HepG2 (cell line): ENCODE results near the gene OBSL1. TPM values are rescaled to one million over a fixed set of nuclear protein-coding genes. Genes with fewer than 3 reads are reported as not detected.
A peak's percentile ranks its signal among the peaks of the same experiment; 100 is the strongest.

ENCODE experiments used
- AKAP8 ChIP-seq: sonication (generic); formaldehyde crosslinking; IDR thresholded peaks from 2 replicates; pipeline ENCODE4 v1.5.1; 2020; ENCODE audit warnings: mild to moderate bottlenecking, missing genetic modification reagents
- CENPX ChIP-seq: sonication (generic); formaldehyde crosslinking; IDR thresholded peaks from 2 replicates; pipeline ENCODE4 v1.9.0; 2021; ENCODE audit warnings: mild to moderate bottlenecking, missing genetic modification reagents, moderate library complexity
- ETV5 ChIP-seq: IDR thresholded peaks from 2 replicates; pipeline ENCODE4 v1.6.1; 2018; ENCODE audit warnings: missing biosample characterization, missing genetic modification reagents, inconsistent platforms, borderline replicate concordance
- KLF11 ChIP-seq: IDR thresholded peaks from 2 replicates; pipeline ENCODE4 v1.6.1; 2016; ENCODE audit warnings: missing compliant biosample characterization
- MTA1 ChIP-seq: sonication (generic); formaldehyde crosslinking; IDR thresholded peaks from 2 replicates; pipeline ENCODE4 v1.4.0; 2020; ENCODE audit warnings: missing genetic modification reagents, mild to moderate bottlenecking, borderline replicate concordance
- MZF1 ChIP-seq: sonication (generic); formaldehyde crosslinking; IDR thresholded peaks from 2 replicates; pipeline ENCODE4 v1.8.1; 2023; ENCODE audit warnings: mild to moderate bottlenecking, missing genetic modification reagents, borderline replicate concordance
- PAX8 ChIP-seq: sonication (generic); formaldehyde crosslinking; IDR thresholded peaks from 2 replicates; pipeline ENCODE4 v1.8.0; 2022; ENCODE audit warnings: mild to moderate bottlenecking, missing genetic modification reagents, borderline replicate concordance
- SRY ChIP-seq: sonication (generic); formaldehyde crosslinking; IDR thresholded peaks from 2 replicates; pipeline ENCODE4 v1.8.0; 2022; ENCODE audit warnings: mild to moderate bottlenecking, missing genetic modification reagents
- TGIF2 ChIP-seq: IDR thresholded peaks from 2 replicates; pipeline ENCODE4 v1.6.1; 2016; ENCODE audit warnings: control low read depth, missing compliant biosample characterization
- WIZ ChIP-seq: sonication (generic); formaldehyde crosslinking; IDR thresholded peaks from 2 replicates; pipeline ENCODE4 v1.5.1; 2020; ENCODE audit warnings: mild to moderate bottlenecking, missing genetic modification reagents
- ZFP90 ChIP-seq: sonication (generic); formaldehyde crosslinking; IDR thresholded peaks from 2 replicates; pipeline ENCODE4 v1.8.0; 2022; ENCODE audit warnings: missing genetic modification reagents, mild to moderate bottlenecking, inconsistent platforms, borderline replicate concordance
- ZNF34 ChIP-seq: sonication (generic); formaldehyde crosslinking; IDR thresholded peaks from 2 replicates; pipeline ENCODE4 v1.4.0; 2020; ENCODE audit warnings: mild to moderate bottlenecking, missing genetic modification reagents, borderline replicate concordance
- ZNF670 ChIP-seq: sonication (generic); formaldehyde crosslinking; IDR thresholded peaks from 2 replicates; pipeline ENCODE4 v1.8.0; 2022; ENCODE audit warnings: mild to moderate bottlenecking, missing genetic modification reagents, borderline replicate concordance
- ZNF724P ChIP-seq: sonication (generic); formaldehyde crosslinking; IDR thresholded peaks from 2 replicates; pipeline ENCODE4 v1.8.0; 2022; ENCODE audit warnings: missing genetic modification reagents, borderline replicate concordance
- polyA plus RNA-seq, 8 experiments: library from polyadenylated mRNA; depleted of rRNA in 3 of 8; stranded (reverse) in 7 of 8; unstranded in 1 of 8; fragments of >200 nt; fragmentation: Illumina TruSeq in 4 of 8; extraction: Trizol in 4 of 8; gene quantifications; 2 replicates each; pipeline versions ENCODE4 v1.2.1 to v1.2.3, GENCODE V29; 2011 to 2016; ENCODE audit warnings: low read depth in 4 of 8, missing spikeins in 1 of 8, mixed read lengths in 1 of 8; ENCODE audit not compliant: insufficient read depth in 1 of 8
- total RNA-seq, 5 experiments: library from RNA; depleted of rRNA; stranded (reverse); fragments of >200 nt; fragmentation: Illumina TruSeq; extraction: Trizol; gene quantifications; 2 replicates each; pipeline ENCODE4 v1.2.3, GENCODE V29; 2016; ENCODE audit warnings: low read depth in 1 of 5
- TF ChIP-seq, protein P1 (sequence below): IDR thresholded peaks from 2 replicates; pipeline ENCODE4 v1.6.1; 2016; ENCODE audit warnings: missing compliant biosample characterization, missing genetic modification reagents, borderline replicate concordance
- TF ChIP-seq, protein P2 (sequence below): sonication (generic); formaldehyde crosslinking; IDR thresholded peaks from 2 replicates; pipeline ENCODE4 v1.8.1; 2023; ENCODE audit warnings: mild to moderate bottlenecking, inconsistent platforms, moderate library complexity, missing genetic modification reagents, borderline replicate concordance
- TF ChIP-seq, protein P3 (sequence below): sonication (generic); formaldehyde crosslinking; IDR thresholded peaks from 2 replicates; pipeline ENCODE4 v1.4.0; 2020; ENCODE audit warnings: mild to moderate bottlenecking, low read depth, missing genetic modification reagents
- TF ChIP-seq, protein P4 (sequence below): sonication (generic); formaldehyde crosslinking; IDR thresholded peaks from 2 replicates; pipeline ENCODE4 v1.5.0; 2020; ENCODE audit warnings: mild to moderate bottlenecking, missing genetic modification reagents
- TF ChIP-seq, protein P5 (sequence below): sonication (generic); formaldehyde crosslinking; IDR thresholded peaks from 2 replicates; pipeline ENCODE4 v1.5.1; 2020; ENCODE audit warnings: missing genetic modification reagents, mild to moderate bottlenecking, borderline replicate concordance
- TF ChIP-seq, protein P6 (sequence below): sonication (generic); formaldehyde crosslinking; IDR thresholded peaks from 2 replicates; pipeline ENCODE4 v1.4.0; 2020; ENCODE audit warnings: mild to moderate bottlenecking, missing genetic modification reagents

OBSL1 gene
- total and polyA plus RNA-seq, 2 of the 13 experiments (the other 11 are each of a cell fraction or from before 2014, with no cell fraction given) = 86.7 to 218 TPM

DNA sequence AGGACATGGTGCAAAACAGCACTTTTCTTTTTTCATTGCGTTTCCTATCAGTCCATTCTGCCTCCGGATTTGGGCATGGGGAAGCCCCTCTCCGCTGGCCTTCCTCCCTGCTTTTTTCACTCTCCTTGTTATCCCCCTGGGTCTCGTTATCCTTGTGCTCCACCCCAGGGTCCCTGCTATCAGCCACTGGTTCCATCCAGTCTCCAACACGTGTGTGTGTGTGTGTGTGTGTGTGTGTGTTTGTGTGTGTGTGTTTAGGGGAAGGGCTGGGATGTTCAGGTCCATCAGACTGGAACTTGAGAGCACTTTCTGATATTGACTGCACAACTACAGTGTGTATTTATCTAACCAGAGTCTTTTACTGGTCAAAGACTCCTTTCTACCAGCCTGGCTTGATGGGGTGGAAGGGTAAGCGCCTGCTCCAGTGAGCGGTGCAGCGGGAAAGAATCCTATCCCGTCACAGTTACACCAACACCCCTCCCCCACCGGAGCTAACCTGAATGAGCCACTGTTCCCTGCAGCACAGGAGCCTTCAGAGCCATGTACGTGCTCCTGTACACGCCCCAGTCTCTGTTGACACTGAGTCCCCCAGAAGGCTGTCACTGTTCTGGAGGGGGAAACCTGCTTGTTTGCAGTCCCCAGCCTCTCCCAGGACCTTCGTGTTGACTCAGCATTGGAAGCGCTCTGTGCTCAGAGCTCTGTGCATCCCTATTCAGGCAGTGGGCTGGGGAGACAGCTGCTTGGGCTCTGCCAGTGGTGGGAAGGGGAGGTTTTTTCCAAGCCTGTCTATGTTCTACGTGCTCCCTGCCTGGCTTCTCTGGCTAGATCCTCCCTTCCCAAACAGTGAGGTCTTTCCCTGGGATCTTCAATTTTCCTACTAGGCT, 5.4 kb upstream of the OBSL1 start (continued):
- TF ChIP-seq, protein P1, sequence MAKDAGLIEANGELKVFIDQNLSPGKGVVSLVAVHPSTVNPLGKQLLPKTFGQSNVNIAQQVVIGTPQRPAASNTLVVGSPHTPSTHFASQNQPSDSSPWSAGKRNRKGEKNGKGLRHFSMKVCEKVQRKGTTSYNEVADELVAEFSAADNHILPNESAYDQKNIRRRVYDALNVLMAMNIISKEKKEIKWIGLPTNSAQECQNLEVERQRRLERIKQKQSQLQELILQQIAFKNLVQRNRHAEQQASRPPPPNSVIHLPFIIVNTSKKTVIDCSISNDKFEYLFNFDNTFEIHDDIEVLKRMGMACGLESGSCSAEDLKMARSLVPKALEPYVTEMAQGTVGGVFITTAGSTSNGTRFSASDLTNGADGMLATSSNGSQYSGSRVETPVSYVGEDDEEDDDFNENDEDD (CRISPR knock-in tag) = peak; percentile 84
- TF ChIP-seq PAX8 (CRISPR knock-in tag) (no peak), CENPX (no peak), ZNF34 (0 out of 2 replicates have a peak, but pooled peaks have one; percentile 92), ETV5 (CRISPR knock-in tag) (peak; percentile 93), ZNF670 (CRISPR knock-in tag) (peak; percentile 99), ZFP90 (CRISPR knock-in tag) (peak; percentile 64), AKAP8 (peak; percentile 42; the same call in 1 of the 2 replicates), MTA1 (CRISPR knock-in tag) (peak; percentile 99), ZNF724P (CRISPR knock-in tag) (0 out of 2 replicates have a peak, but pooled peaks have one; percentile 80), KLF11 (CRISPR knock-in tag) (peak; percentile 90), WIZ (CRISPR knock-in tag) (no peak), SRY (CRISPR knock-in tag) (peak; percentile 54), TGIF2 (CRISPR knock-in tag) (peak; percentile 94), MZF1 (CRISPR knock-in tag) (peak; percentile 48; the same call in 1 of the 2 replicates)
- TF ChIP-seq, protein P2, sequence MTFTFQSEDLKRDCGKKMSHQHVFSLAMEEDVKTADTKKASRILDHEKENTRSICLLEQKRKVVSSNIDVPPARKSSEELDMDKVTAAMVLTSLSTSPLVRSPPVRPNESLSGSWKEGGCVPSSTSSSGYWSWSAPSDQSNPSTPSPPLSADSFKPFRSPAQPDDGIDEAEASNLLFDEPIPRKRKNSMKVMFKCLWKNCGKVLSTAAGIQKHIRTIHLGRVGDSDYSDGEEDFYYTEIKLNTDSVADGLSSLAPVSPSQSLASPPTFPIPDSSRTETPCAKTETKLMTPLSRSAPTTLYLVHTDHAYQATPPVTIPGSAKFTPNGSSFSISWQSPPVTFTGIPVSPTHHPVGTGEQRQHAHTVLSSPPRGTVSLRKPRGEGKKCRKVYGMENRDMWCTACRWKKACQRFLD (CRISPR knock-in tag) = no peak
- TF ChIP-seq, protein P3, sequence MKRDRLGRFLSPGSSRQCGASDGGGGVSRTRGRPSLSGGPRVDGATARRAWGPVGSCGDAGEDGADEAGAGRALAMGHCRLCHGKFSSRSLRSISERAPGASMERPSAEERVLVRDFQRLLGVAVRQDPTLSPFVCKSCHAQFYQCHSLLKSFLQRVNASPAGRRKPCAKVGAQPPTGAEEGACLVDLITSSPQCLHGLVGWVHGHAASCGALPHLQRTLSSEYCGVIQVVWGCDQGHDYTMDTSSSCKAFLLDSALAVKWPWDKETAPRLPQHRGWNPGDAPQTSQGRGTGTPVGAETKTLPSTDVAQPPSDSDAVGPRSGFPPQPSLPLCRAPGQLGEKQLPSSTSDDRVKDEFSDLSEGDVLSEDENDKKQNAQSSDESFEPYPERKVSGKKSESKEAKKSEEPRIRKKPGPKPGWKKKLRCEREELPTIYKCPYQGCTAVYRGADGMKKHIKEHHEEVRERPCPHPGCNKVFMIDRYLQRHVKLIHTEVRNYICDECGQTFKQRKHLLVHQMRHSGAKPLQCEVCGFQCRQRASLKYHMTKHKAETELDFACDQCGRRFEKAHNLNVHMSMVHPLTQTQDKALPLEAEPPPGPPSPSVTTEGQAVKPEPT (CRISPR knock-in tag) = peak; percentile 76
- TF ChIP-seq, protein P4, sequence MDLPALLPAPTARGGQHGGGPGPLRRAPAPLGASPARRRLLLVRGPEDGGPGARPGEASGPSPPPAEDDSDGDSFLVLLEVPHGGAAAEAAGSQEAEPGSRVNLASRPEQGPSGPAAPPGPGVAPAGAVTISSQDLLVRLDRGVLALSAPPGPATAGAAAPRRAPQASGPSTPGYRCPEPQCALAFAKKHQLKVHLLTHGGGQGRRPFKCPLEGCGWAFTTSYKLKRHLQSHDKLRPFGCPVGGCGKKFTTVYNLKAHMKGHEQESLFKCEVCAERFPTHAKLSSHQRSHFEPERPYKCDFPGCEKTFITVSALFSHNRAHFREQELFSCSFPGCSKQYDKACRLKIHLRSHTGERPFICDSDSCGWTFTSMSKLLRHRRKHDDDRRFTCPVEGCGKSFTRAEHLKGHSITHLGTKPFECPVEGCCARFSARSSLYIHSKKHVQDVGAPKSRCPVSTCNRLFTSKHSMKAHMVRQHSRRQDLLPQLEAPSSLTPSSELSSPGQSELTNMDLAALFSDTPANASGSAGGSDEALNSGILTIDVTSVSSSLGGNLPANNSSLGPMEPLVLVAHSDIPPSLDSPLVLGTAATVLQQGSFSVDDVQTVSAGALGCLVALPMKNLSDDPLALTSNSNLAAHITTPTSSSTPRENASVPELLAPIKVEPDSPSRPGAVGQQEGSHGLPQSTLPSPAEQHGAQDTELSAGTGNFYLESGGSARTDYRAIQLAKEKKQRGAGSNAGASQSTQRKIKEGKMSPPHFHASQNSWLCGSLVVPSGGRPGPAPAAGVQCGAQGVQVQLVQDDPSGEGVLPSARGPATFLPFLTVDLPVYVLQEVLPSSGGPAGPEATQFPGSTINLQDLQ = no peak
- TF ChIP-seq, protein P5, sequence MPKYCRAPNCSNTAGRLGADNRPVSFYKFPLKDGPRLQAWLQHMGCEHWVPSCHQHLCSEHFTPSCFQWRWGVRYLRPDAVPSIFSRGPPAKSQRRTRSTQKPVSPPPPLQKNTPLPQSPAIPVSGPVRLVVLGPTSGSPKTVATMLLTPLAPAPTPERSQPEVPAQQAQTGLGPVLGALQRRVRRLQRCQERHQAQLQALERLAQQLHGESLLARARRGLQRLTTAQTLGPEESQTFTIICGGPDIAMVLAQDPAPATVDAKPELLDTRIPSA (CRISPR knock-in tag) = no peak; the same call in 1 of the 2 replicates
- TF ChIP-seq, protein P6, sequence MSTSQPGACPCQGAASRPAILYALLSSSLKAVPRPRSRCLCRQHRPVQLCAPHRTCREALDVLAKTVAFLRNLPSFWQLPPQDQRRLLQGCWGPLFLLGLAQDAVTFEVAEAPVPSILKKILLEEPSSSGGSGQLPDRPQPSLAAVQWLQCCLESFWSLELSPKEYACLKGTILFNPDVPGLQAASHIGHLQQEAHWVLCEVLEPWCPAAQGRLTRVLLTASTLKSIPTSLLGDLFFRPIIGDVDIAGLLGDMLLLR (CRISPR knock-in tag) = peak; percentile 83; the same call in 1 of the 2 replicates
